CD4-positive, alpha-beta T cell treated with Interleukin-10 for 1 hour (primary cell): ENCODE measurements around the gene PGP.
A peak's percentile ranks its signal among the peaks of the same experiment; 100 is the strongest.

Experiments used
- DNase-seq: peaks from one replicate; pipeline ENCODE4 v3.0.0-alpha.2; 2020

Gene PGP

GRCh38 chr16:2179576-2179975 is 35.1 kb downstream of the PGP start:
- DNase-seq = no peak

- DNase-seq = no peak
These were observed 35.5 kb downstream of the PGP start for GRCh38 chr16:2179107-2179501.

- DNase-seq = peak; percentile 51
These were observed 36.1 kb downstream of the PGP start for GRCh38 chr16:2178321-2179106.

DNA sequence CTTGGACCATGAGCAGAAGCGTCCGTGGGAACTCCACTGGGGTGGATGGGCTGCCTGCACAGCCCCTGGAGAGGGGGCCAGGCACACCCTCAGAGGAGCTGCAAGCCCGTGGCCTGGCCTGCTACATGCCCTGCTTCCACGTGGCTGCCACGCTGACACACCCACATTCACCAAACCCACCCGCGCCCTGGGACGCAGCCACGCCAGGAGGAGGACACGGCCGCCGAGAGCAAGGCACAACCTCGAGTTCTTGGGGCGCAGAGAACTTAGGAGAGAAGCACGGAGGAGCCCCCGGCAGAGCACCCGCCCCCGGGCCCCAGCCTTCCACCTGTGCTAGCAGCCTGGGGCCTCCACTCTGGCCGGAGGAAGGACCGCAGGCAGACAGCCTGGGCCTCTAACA is 37.1 kb downstream of the PGP start:
- no peak for DNase-seq

DNA sequence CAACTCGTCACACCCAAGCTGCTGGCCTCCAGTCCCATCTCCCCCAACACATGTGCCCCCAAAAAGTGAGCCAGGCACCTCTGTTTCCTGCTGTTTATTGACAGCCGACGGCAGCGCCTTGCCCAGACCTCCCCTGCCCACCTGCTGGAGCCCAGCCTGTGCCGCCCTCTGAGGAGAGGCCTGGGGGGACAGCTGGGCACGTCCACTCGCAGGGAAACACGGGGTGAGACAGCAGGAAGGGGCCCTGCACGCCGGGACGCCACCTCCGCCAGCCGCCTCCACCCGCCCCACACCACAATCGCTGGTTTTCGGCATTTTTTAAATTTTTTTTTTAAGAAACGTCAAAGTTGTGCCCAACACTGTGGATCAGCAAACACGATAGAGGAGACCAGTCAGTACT is 37.5 kb downstream of the PGP start:
- DNase-seq = no peak

DNA sequence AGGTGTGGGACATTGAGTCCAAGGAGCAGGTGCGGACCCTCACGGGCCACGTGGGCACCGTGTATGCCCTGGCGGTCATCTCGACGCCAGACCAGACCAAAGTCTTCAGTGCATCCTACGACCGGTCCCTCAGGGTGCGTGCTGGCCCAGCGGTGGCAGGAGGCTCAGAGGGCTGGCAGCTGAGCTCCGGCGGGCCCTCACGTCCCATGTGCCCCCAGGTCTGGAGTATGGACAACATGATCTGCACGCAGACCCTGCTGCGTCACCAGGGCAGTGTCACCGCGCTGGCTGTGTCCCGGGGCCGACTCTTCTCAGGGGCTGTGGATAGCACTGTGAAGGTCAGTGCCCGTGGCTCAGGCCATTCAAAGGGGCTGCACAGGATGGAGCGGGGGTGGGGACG is 38.6 kb downstream of the PGP start:
- DNase-seq = no peak

DNA sequence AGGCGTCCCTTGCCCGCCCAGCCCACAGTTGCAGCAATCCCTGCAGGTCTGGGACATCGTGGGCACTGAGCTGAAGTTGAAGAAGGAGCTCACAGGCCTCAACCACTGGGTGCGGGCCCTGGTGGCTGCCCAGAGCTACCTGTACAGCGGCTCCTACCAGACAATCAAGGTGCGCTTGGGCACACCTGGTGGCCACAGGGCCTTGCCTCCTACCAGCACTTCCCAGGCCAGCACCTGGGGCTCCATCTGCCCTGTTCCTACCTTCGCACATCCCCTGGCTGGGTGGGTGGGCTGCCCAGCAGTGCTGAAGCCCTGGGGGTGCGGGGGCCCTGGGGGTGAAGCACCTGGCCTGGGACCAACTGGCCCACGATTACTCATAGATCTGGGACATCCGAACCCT is 39.2 kb downstream of the PGP start:
- DNase-seq = no peak

DNA sequence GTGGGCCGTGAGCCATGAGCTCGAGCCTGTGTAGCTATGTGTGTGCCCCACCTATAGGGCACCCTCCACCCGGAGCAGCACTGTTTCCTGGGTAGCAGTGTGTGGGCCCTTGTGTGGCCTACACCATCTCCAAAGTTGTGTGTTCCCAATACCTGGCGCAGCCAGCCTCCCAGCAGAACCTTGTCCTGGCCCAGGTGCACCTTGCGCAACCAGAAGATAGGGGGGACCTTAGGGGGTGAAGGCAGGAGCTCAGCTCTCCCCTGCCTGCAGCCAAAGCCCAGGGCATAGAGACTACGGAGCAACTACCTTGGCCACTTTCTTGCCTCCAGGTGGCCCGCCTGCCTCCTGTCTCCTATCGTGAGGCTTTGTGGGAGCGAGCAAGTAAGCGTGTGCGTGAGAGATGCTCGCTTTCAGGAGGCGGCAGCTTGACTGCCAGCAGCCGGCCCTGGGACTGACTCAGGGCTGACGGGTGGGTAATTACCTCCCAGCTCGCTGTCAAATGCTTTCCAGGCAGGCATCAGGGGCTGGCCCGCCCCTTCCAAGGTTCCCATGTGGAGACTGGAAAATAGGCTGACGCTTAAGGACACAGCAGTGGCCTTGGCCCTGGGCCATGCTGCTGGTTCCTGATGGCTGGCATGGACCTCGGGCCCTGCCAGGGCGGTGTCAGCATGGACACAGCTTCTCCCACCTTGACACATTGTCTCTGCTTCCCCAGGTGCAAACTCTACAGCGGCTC is 40.1 kb downstream of the PGP start:
- no peak for DNase-seq

DNA sequence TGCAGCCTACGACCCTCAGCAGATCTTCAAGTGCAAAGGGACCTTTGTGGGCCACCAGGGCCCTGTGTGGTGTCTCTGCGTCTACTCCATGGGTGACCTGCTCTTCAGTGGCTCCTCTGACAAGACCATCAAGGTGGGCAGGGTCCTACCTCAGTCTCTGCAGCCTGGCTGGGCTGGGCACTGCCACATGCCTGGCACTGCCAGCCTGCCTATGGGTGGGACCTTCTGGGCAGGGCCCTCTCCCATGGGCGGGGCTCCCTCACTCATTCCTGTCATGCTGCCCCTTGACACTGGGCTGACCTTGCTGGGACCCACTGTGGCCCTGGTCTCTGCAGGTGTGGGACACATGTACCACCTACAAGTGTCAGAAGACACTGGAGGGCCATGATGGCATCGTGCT is 40.7 kb downstream of the PGP start:
- DNase-seq = no peak

DNA sequence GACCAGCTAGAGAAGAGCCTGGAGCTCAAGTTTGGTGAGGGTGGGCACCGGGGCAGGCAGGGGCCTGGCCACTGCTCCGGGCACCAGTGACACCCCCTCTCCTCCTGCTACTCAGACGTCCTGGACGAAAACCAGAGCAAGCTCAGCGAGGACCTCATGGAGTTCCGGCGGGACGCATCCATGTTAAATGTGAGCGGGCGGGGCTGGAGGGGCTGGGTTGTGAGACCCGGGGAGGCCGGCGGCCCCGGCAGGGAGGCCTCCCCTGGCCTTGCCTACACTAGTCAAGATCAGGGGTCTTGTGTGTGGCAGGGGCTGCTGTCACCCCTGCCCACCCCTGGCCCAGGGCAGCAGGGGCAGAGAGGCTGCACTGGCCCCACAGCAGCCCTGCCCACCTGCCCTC is 41.3 kb downstream of the PGP start:
- no peak for DNase-seq

DNA sequence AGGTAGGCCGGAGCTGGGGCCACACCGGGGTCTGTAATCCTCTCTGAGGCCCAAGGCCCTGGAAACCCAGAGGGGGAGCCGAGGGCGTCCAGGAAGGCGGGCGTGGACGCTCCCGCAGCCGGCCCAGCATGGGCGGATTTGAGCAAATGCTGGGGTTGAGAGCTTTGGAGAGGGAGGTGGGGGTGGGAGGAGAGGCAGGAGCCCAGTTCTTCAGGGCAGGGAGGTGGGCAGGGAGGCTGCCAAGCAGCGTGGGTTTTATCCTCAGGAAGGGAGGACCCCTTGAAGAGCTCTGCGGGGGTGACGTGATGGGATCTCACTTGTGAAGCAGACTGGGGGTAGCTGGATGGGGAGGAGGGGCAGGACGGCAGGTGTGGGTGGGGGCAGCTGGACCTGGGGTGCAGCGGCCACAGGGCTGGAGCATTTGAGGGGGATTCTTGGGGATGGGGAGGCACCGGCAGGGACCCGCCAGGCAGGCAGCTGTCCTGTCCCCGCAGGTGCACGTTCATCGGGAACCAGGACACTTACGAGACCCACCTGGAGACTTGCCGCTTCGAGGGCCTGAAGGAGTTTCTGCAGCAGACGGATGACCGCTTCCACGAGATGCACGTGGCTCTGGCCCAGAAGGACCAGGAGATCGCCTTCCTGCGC is 41.8 kb downstream of the PGP start:
- DNase-seq = no peak

DNA sequence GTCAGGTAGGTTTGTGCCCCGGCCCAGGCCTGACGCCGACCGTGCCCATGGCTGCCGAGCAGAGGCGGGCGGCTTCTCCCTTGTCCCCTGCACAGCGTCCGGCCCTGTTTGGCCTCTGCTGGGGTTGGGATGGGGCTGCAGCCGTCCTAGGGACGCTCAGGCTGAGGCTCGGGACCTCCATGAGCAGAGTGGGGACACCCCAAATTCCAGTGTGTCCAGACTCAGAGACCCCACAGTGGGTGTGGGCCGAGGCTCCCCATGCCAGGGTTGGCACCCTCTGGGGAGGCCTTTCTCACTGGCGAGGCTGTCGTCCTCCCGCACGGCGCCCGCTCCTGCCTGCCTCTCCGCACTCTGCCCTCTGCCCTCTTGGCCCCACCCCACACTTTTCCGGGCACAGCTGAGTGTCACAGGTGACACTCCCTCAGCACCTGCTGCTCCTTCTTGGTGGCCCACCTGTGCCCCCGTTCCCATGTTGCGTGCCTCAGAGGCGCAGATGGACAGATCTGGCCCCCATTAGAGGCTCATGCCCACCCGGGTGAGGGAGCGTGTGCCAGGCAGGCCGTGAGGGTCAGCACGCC is 43.0 kb downstream of the PGP start:
- no peak for DNase-seq

- DNase-seq = no peak
These were observed 43.8 kb downstream of the PGP start for GRCh38 chr16:2170587-2171435.

DNA sequence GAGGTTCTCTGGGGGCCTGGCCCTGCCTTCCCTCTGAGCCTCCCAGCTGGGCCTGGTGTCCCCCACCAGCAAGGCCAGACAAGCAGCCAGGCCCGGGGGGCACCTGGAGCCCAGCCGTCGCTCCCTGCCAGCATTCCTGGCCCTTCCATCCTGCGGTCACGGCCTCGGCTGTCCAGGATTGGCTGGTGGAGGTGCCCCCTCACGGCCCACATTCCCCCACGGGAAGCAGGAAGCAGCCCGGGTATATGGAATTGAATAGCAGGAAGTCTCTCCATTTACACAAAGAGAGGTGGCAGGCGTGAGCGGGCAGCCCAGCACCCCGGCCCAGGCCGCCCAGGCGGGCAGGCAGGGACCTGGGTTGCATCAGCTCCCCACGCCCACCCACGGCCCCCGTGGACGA is 44.6 kb downstream of the PGP start:
- no peak for DNase-seq

DNA sequence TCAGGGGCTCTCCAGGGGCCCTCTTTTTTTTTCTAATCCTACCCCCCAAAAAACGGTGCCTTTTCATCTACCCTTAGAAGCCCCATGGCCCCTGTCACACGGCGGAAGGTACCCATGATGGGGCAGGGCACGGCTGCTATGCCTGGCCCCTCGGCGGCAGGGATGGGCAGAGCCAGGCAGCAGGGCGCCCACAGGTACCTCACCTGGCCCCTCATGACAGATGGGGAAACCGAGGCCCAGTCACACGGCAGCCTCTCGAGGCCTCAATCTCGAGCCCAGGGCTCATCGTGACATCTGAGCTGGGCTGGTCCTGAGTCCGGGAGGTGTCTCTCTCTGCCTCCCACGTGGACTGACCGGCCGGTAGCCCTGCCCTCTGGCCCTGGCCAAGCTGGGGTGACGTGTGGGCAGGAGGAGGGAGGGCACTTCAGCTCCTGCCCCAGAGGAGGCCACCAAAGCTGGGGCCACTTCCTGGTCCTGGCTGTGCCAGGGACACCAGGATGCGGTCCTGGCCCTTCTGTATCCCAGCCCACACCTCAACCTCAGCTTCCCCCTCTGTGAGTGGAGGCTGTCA is 47.5 kb downstream of the PGP start:
- DNase-seq = no peak

DNA sequence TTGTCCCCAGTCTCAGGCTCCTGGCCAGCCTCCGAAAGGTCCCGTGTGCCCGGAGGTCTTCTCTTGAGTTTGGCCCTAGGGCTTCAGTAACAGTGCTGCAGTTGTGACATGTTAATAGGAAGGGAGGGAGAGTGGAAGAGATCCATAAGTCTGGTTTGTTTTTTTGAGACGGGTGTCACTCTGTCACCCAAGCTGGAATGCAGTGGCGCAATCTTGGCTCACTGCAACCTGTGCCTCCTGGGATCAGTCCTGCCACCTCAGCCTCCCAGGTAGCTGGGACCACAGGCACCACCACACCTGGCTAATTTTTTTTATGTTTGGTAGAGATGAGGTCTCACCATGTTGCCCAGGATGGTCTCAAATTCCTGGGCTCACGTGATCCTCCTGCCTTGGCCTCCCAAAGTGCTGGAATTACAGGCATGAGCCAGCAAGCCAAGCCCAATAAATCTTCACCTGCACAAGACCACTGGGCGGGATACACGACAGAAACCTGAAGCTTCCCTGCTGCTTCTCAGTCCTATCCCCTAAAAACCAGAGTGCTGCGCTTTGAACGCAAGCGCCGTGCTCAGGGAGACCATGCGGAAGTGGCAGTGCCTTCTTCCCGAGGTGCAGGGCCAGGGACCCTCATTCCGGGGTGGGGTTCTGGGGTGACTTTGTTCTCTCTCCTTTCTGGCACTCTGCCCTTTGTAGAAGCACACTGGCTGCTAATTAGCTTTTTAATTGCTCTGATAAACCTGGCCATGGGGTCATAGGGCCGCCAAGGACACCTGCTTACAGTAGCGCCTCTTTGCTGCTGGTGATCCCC is 48.2 kb downstream of the PGP start:
- DNase-seq = no peak

DNA sequence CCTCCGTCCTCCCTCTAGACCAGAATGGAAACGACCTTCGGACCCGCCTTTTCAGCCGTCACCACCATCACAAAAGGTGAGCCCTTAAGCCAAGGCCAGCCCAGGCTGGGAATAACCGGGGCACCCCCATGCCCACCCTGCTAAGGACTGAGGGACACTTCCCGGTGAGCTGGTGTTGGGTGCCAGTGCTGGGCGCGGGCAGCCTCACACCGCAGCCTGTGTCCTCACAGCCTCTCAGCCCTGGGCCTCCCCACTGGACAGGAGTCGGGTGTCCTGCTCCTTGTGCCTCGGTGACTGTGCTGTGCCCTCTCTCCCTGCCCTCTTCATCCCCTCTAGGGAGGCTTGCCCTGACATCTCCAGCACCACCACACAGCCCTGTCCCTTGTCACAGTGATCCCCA is 48.8 kb downstream of the PGP start:
- no peak for DNase-seq

GRCh38 chr16:2163211-2163881 is 51.3 kb downstream of the PGP start:
- peak; percentile 35 for DNase-seq

- no peak for DNase-seq
These were observed 51.9 kb downstream of the PGP start for GRCh38 chr16:2162676-2163118.

DNA sequence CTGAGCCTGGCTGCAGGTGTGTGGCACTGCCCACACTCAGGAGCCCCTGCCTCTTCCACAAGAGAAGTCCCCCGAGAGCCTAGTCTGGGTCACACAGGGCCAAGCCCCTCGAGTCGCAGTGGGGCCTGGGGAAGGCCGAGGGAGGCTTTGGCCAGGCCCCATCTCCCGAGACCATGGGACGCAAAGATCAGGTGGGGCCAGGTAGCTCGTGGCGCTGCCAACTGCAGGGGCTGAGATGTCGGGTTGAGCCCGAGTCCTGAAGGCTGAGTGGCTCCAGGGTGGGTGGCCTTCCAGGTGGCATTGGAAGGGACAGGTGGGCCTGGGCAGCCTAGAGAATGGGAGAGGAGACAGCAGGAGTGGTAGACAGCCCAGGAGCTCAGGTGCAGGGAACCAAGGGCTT is 52.7 kb downstream of the PGP start:
- no peak for DNase-seq
